Measurements from ENCODE around the gene EFNB1. TPM values are rescaled to one million over a fixed set of nuclear protein-coding genes. Genes with fewer than 3 reads are reported as not detected.

EFNB1 gene
- polyA plus RNA-seq, 2 of the 4 experiments (the other 2 are of a cell fraction), result 3.5 to 3.7 TPM

DNA sequence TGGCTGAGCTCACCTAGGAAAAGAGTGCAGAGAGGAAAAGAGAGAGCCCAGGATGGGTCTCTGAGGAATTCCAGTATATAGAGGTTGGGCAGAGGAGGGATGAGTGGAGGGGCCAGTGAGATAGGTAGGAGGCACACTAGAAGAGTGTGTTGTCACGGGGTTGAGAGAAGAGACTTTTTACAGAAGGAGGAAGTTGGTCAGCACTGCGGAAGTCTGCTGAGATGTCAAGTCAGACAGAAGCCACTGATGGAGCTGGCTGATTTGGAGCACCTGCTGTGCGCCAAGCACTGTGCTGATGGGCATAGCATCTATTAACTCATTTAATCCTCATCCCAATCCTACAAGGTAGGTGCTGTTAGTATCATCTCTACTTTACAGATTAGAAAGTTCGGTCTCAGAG, 60.4 kb downstream of the EFNB1 start:
- Histone ChIP-seq H3K4me3 (no peak overlapping the region), H3K4me1 (no peaks in the 10 kb centered on the region), H3K9me3 (no peaks in the 10 kb centered on the region), H3K27ac (no peak overlapping the region), H3K4me2 (no peak overlapping the region)
- TF ChIP-seq ZC3H11A (IDR thresholded peaks at IDR 0.05) (no peak), HOXA7 (CRISPR knock-in tag; IDR thresholded peaks at IDR 0.05) (no peak), TFCP2L1 (CRISPR knock-in tag; IDR thresholded peaks at IDR 0.05) (no peak), RARB (CRISPR knock-in tag; IDR thresholded peaks at IDR 0.05) (no peak), CBX2 (IDR thresholded peaks at IDR 0.05; ENCODE audit: borderline replicate concordance, low read depth) (no peak), RNF2 (IDR thresholded peaks at IDR 0.05; ENCODE audit: borderline replicate concordance, low read depth) (no peak), HOXB5 (CRISPR knock-in tag; IDR thresholded peaks at IDR 0.05) (no peak), EHF (CRISPR knock-in tag; IDR thresholded peaks at IDR 0.05) (no peak), MAZ (IDR thresholded peaks at IDR 0.05; ENCODE audit: borderline replicate concordance, low read depth, low read length) (no peak), TP53 (CRISPR knock-in tag; IDR thresholded peaks at IDR 0.05) (no peak), EP300 (IDR thresholded peaks at IDR 0.05) (no peak)
- TF ChIP-seq, protein P1, sequence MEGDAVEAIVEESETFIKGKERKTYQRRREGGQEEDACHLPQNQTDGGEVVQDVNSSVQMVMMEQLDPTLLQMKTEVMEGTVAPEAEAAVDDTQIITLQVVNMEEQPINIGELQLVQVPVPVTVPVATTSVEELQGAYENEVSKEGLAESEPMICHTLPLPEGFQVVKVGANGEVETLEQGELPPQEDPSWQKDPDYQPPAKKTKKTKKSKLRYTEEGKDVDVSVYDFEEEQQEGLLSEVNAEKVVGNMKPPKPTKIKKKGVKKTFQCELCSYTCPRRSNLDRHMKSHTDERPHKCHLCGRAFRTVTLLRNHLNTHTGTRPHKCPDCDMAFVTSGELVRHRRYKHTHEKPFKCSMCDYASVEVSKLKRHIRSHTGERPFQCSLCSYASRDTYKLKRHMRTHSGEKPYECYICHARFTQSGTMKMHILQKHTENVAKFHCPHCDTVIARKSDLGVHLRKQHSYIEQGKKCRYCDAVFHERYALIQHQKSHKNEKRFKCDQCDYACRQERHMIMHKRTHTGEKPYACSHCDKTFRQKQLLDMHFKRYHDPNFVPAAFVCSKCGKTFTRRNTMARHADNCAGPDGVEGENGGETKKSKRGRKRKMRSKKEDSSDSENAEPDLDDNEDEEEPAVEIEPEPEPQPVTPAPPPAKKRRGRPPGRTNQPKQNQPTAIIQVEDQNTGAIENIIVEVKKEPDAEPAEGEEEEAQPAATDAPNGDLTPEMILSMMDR (IDR thresholded peaks at IDR 0.05), result no peak
- FAIRE-seq (no peak), ATAC-seq (no peak), DNase-seq (ENCODE audit: low read depth in 1 of 2, low spot score in 1 of 2) (no peak)
- POLR2A ChIA-PET, result no interaction called here
- CTCF ChIA-PET, result interaction anchor here (1.4 kb wide), 1 partner anchor 9 kb away, joined by 3 read pairs; no protein-coding TSS in a partner anchor
- 22% methylated on average over 3 of the region's 4 CpGs for WGBS (ENCODE audit: missing lambda C conversion rate)

Other genes starting within 250 kb of the EFNB1 start
- gene STARD8, start 181.4 kb upstream of the EFNB1 start, polyA plus RNA-seq (2011; rRNA removed), result 1.6 and 1.9 TPM in 2 replicates
- 1.2 to 1.7 TPM (median 1.5 TPM) in 3 replicates for gene STARD8, start 181.4 kb upstream of the EFNB1 start, polyA plus RNA-seq (2017; fragmentation: RNase III; extraction: RNeasy Plus Mini Kit Qiagen cat#74134 plus additional on column Dnase treatment)